IPS-11a (cell line): ENCODE data around the gene CSTF1.
"Not testable (repeated sequence)": the region's sequence is repeated elsewhere in the genome, so short reads cannot be mapped to it uniquely, and the experiment has no call there.

Experiments used
- H3K4me3 ChIP-seq: one replicate; pipeline ENCODE4 v1.5.1; 2013; ENCODE audit warnings: low read depth, low read length, control low read depth

The CSTF1 gene

GRCh38 chr20:56368351-56369134, 23.9 kb upstream of the CSTF1 start:
- no peak overlapping the region for H3K4me3 ChIP-seq

GRCh38 chr20:56369179-56369578, 23.3 kb upstream of the CSTF1 start:
- no peak overlapping the region for H3K4me3 ChIP-seq

GRCh38 chr20:56371977-56372376, 20.5 kb upstream of the CSTF1 start:
- no peak overlapping the region for H3K4me3 ChIP-seq

- H3K4me3 ChIP-seq = no peak overlapping the region
Measured at GRCh38 chr20:56372850-56373249, 19.6 kb upstream of the CSTF1 start.

GRCh38 chr20:56373942-56374341, 18.5 kb upstream of the CSTF1 start:
- no peak overlapping the region for H3K4me3 ChIP-seq

- no peak overlapping the region for H3K4me3 ChIP-seq
Measured at GRCh38 chr20:56376331-56376730, 16.1 kb upstream of the CSTF1 start.

- H3K4me3 ChIP-seq = no peak overlapping the region
Measured at GRCh38 chr20:56378386-56378785, 14.1 kb upstream of the CSTF1 start.

- H3K4me3 ChIP-seq = no peak overlapping the region
Measured at GRCh38 chr20:56380375-56380774, 12.1 kb upstream of the CSTF1 start.

- H3K4me3 ChIP-seq = no peak overlapping the region
Measured at GRCh38 chr20:56381501-56381900, 10.9 kb upstream of the CSTF1 start.

- no peak overlapping the region for H3K4me3 ChIP-seq
Measured at GRCh38 chr20:56382696-56383095, 9.7 kb upstream of the CSTF1 start.

GRCh38 chr20:56383334-56383733, 9.1 kb upstream of the CSTF1 start:
- H3K4me3 ChIP-seq = no peak overlapping the region

- no peak overlapping the region for H3K4me3 ChIP-seq
Measured at GRCh38 chr20:56385130-56385529, 7.3 kb upstream of the CSTF1 start.

GRCh38 chr20:56386219-56386618, 6.2 kb upstream of the CSTF1 start:
- no peak overlapping the region for H3K4me3 ChIP-seq

- no peak overlapping the region for H3K4me3 ChIP-seq
Measured at GRCh38 chr20:56388882-56389281, 3.6 kb upstream of the CSTF1 start.

GRCh38 chr20:56389807-56390206, 2.6 kb upstream of the CSTF1 start:
- no peak overlapping the region for H3K4me3 ChIP-seq

- not testable (repeated sequence) for H3K4me3 ChIP-seq
Measured at GRCh38 chr20:56390396-56390795, 2.0 kb upstream of the CSTF1 start.

- peak overlapping the region; percentile 97 for H3K4me3 ChIP-seq
Measured at GRCh38 chr20:56391037-56391436, 1.4 kb upstream of the CSTF1 start.

GRCh38 chr20:56391596-56392131, 781 bp upstream of the CSTF1 start:
- peak overlapping the region; percentile 97 for H3K4me3 ChIP-seq

GRCh38 chr20:56392881-56393482, 537 bp downstream of the CSTF1 start:
- peak overlapping the region; percentile 97 for H3K4me3 ChIP-seq

- H3K4me3 ChIP-seq = peak overlapping the region; percentile 97
Measured at GRCh38 chr20:56393653-56394052, 1.2 kb downstream of the CSTF1 start.

- H3K4me3 ChIP-seq = no peak overlapping the region
Measured at GRCh38 chr20:56395166-56395565, 2.7 kb downstream of the CSTF1 start.

GRCh38 chr20:56400001-56400640, 7.7 kb downstream of the CSTF1 start:
- no peak overlapping the region for H3K4me3 ChIP-seq
